Neural crest cell (in vitro differentiated cells): ENCODE data around the gene SORCS2. TPM values are rescaled to one million over a fixed set of nuclear protein-coding genes. Genes with fewer than 3 reads are reported as not detected.
"Not testable (repeated sequence)": the region's sequence is repeated elsewhere in the genome, so short reads cannot be mapped to it uniquely, and the experiment has no call there.

Source experiments
- DNase-seq: peaks from one replicate; pipeline ENCODE4 v3.0.0; 2021; ENCODE audit warnings: low read depth, mixed read lengths, low spot score
- H3K27ac Mint-ChIP-seq: one replicate; pipeline ENCODE4 v1.8.0; 2021; ENCODE audit warnings: mild to moderate bottlenecking, mixed read lengths; ENCODE audit not compliant: unreplicated experiment
- H3K27me3 Mint-ChIP-seq: 2 replicates; pipeline ENCODE4 v1.8.0; 2021; ENCODE audit warnings: low read depth, mild to moderate bottlenecking, mixed read lengths
- H3K36me3 Mint-ChIP-seq: 2 replicates; pipeline ENCODE4 v1.8.0; 2021; ENCODE audit warnings: low read depth, mild to moderate bottlenecking, mixed read lengths
- H3K4me1 Mint-ChIP-seq: 2 replicates; pipeline ENCODE4 v1.8.0; 2021; ENCODE audit warnings: mixed read lengths
- H3K4me3 Mint-ChIP-seq: one replicate; pipeline ENCODE4 v1.8.0; 2021; ENCODE audit warnings: mild to moderate bottlenecking, mixed read lengths
- H3K9me3 Mint-ChIP-seq: 2 replicates; pipeline ENCODE4 v1.8.0; 2021; ENCODE audit warnings: mixed read lengths
- CTCF ChIP-seq: fragments of 200-600 bp; sonication (generic); conservative IDR thresholded peaks from 2 replicates; pipeline ENCODE4 v1.5.0; 2021; ENCODE audit warnings: antibody characterized with exemption, mild to moderate bottlenecking
- total RNA-seq: library from RNA; stranded (reverse); gene quantifications from 2 replicates; pipeline ENCODE4 v1.2.1, GENCODE V29; 2021

The SORCS2 gene
- total RNA-seq, 1 donor from 2014 or later, result 1.1 TPM

- H3K27ac Mint-ChIP-seq, result no peak overlapping the region
- no peak overlapping the region for H3K4me3 Mint-ChIP-seq
- no peak for DNase-seq
- H3K9me3 Mint-ChIP-seq, result no peaks in the 10 kb centered on the region
- no peaks in the 10 kb centered on the region for H3K4me1 Mint-ChIP-seq
- H3K27me3 Mint-ChIP-seq, result peaks cover 12% of the 10 kb centered on the region
- no peak for TF ChIP-seq CTCF
- no peaks in the 10 kb centered on the region for H3K36me3 Mint-ChIP-seq
Observed at GRCh38 chr4:7450775-7451433, 258.6 kb downstream of the SORCS2 start.

GRCh38 chr4:7451434-7451789 is 259.1 kb downstream of the SORCS2 start:
- Mint-ChIP-seq H3K27me3 (peaks cover 12% of the 10 kb centered on the region), H3K4me3 (no peak overlapping the region), H3K36me3 (no peaks in the 10 kb centered on the region), H3K4me1 (no peaks in the 10 kb centered on the region), H3K27ac (no peak overlapping the region), H3K9me3 (no peaks in the 10 kb centered on the region)
- TF ChIP-seq CTCF, result no peak
- DNase-seq, result no peak

GRCh38 chr4:7451800-7452199 is 259.5 kb downstream of the SORCS2 start:
- Mint-ChIP-seq H3K27me3 (peaks cover 12% of the 10 kb centered on the region), H3K36me3 (no peaks in the 10 kb centered on the region), H3K4me3 (no peak overlapping the region), H3K9me3 (no peaks in the 10 kb centered on the region), H3K4me1 (no peaks in the 10 kb centered on the region), H3K27ac (no peak overlapping the region)
- no peak for TF ChIP-seq CTCF
- DNase-seq, result no peak

GRCh38 chr4:7452802-7453201 is 260.5 kb downstream of the SORCS2 start:
- H3K4me3 Mint-ChIP-seq, H3K27ac Mint-ChIP-seq, H3K27me3 Mint-ChIP-seq, H3K9me3 Mint-ChIP-seq, H3K36me3 Mint-ChIP-seq, DNase-seq, H3K4me1 Mint-ChIP-seq: not testable (repeated sequence)

GRCh38 chr4:7457201-7458065 is 265.1 kb downstream of the SORCS2 start:
- Mint-ChIP-seq H3K4me1 (peaks cover 11% of the 10 kb centered on the region), H3K36me3 (no peaks in the 10 kb centered on the region), H3K27ac (no peak overlapping the region), H3K4me3 (no peak overlapping the region), H3K27me3 (no peaks in the 10 kb centered on the region), H3K9me3 (no peaks in the 10 kb centered on the region)
- no peak for DNase-seq
- no peak for TF ChIP-seq CTCF

GRCh38 chr4:7458066-7458425 is 265.7 kb downstream of the SORCS2 start:
- Mint-ChIP-seq H3K27me3 (no peaks in the 10 kb centered on the region), H3K27ac (no peak overlapping the region), H3K9me3 (no peaks in the 10 kb centered on the region), H3K4me1 (peaks cover 18% of the 10 kb centered on the region), H3K4me3 (no peak overlapping the region), H3K36me3 (no peaks in the 10 kb centered on the region)
- no peak for TF ChIP-seq CTCF
- no peak for DNase-seq
